Stimulated activated CD4-positive, alpha-beta T cell treated with anti-CD3 and anti-CD28 coated beads, Interleukin-12 subunit alpha, Interleukin-12 subunit beta, amount 100 ng/mL, for 48 hours (primary cell): Measurements from ENCODE around the gene CCL19.

Experiments used
- DNase-seq, 3 donors: peaks; one replicate each; pipeline ENCODE4 v3.0.0-alpha.2; 2020; ENCODE audit warnings: low read depth in 2 of 3, low spot score in 1 of 3

Gene CCL19

GRCh38 chr9:34664281-34665066 is 26.6 kb downstream of the CCL19 start:
- DNase-seq = peak; percentile 49 to 69 (median 61)

- DNase-seq = no peak
Measured at GRCh38 chr9:34663303-34663605, 27.8 kb downstream of the CCL19 start.

DNA sequence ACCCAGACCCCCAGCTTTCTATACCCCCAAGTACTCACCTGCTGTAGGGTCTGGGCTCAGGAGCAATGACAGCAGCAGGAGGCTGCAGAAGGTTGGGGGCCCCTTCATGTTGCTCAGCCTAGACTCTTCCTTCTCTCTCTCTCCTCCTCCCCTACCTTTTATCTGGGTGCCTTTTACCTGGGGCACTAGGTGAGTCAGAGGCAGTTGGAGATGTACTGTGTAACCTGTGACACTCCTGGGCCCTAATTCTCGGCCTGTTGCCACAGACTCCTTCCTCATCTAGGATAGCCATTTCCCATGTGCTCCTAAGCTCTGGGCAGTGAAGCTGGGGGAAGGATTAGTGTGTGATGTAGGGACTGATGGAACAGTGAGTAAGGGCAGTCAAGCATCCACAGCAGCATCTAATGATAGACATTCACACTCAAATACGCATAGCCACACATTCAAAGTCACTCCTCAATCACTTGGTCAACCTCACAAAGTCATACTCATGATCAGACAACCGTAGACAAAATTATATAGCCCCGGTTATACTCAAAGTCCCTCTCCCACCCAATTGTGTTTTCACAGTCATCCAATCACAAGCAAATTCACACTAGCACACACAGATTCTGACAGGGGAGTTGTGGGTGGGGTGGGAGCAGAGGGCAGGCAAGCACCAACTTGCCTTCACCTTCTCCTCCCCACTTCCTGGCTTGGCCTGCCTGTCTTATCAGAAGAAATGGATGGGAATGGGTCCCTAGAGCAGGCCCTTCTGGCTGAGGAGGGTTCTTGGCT is 28.4 kb downstream of the CCL19 start, which contains the start of gene CCL27:
CCL27 (minus strand) TSS at position 132 of the 777 bp plus-strand sequence; CDS start at position 108, 24 bp downstream.
- no peak for DNase-seq

GRCh38 chr9:34659592-34660253 is 31.4 kb downstream of the CCL19 start:
- DNase-seq = no peak

DNA sequence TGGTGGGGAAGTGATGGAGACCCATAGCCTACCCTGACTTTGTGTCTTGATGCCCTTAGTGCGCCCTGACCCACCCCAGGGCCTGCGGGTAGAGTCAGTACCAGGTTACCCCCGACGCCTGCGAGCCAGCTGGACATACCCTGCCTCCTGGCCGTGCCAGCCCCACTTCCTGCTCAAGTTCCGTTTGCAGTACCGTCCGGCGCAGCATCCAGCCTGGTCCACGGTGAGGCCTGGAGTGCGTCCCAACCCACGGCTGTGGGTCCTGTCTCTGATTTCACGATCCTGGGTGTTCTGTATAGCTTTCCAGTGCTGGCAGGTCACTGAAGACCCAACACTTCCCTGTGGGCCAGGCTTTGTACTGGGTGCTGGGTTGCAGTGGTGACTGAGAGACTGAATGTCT is 32.6 kb downstream of the CCL19 start:
- no peak for DNase-seq

DNA sequence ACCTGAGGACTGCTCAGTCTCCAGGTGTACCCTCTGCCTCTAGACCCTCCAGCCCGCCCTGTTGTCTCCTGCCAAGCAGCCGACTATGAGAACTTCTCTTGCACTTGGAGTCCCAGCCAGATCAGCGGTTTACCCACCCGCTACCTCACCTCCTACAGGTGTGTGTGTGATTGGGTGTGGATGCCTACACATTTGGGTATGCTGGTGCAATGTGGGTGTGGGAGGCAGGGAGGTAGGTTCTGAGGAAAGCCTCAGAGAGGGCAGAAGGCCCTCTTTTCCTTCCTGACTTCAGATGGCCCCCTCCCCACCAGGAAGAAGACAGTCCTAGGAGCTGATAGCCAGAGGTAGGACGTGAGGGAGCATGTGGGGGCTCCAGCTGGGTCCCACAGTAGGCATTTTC is 34.1 kb downstream of the CCL19 start:
- no peak for DNase-seq

- no peak for DNase-seq
Measured at GRCh38 chr9:34655394-34655793, 35.7 kb downstream of the CCL19 start.

- DNase-seq = no peak
Measured at GRCh38 chr9:34654323-34655051, 36.6 kb downstream of the CCL19 start.

- DNase-seq = no peak
Measured at GRCh38 chr9:34653151-34654072, 37.7 kb downstream of the CCL19 start.

DNA sequence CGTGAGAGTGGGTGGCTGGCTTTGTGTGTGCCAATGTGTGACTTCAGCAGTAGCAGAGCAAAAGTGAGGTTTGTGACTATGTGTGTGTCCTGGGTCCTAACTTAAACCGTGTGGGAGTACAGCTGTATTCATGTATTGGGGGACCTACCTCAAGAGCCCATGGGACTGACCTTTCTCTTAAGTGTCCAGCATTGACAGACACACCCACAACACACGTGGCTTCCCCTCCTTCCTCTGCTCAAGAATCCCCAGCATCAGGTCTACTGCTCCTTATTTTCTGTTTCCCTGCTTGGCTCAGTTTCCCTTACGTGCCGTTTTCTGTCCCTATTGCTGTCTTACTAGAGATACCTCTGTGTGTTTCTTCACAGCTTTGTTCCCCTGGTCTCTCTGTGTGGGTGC is 38.5 kb downstream of the CCL19 start:
- no peak for DNase-seq

DNA sequence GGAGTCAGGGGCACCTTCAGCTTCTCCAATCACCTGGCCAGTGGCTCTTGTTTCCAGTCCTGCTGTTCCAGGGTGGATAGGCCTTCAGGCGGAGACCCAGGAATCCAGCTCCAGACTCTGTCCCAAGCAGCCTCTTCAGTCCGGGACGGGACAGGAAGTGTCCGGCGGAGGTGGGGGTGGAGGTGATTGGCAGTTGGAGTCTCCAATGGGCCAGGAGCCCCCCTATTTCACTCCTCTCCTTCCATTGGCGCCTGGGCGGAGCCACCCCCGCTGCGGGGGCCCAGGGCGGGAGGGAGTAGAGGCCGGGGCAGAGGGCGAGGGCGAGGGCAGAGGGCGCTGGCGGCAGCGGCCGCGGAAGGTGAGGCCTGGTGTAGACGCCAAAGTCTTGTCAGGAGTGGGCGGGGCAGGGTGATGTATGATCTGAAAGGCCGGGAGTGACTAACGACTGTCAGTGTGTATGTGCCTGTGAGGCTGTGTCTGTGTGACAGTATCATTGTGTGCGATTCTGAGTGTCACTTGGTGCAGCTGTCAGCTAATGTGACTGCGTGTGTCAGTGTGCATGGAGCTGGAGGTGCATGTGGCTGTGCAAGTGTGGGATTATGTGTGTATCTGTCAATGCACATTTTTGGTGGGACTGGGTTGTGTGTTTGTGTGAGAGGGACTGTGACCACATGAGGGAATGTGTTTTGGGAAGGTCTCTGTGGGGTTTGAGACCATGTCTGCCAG is 39.0 kb downstream of the CCL19 start, which contains the start of gene IL11RA:
IL11RA (plus strand) TSS at position 310 of the 726 bp plus-strand sequence. CDS start 3,033 bp downstream, outside the sequence.
- DNase-seq = peak in 2 of 3 donors; percentile 47 to 53

GRCh38 chr9:34651321-34651720 is 39.8 kb downstream of the CCL19 start:
- no peak for DNase-seq

DNA sequence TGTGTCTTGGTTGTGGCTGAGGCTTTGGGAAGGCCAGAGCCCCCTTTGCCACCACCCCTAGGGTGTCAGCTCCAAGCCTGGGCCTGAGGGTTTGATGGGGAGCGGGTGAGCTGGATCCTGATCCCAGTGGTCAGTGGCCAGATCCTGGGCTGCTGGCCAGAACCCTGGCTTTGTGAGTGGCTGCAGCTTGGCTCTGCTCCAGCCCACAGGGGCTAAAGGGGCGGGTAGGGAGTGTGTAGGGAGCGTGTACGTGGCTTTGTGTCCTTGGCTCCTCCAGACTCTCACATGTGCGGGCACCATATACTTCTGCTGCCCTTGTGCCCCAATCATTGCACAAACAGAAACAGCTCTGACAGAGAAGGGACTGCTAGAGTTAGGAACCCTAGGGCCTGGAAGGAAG is 40.3 kb downstream of the CCL19 start:
- no peak for DNase-seq

- no peak for DNase-seq
Measured at GRCh38 chr9:34648673-34649072, 42.4 kb downstream of the CCL19 start.

DNA sequence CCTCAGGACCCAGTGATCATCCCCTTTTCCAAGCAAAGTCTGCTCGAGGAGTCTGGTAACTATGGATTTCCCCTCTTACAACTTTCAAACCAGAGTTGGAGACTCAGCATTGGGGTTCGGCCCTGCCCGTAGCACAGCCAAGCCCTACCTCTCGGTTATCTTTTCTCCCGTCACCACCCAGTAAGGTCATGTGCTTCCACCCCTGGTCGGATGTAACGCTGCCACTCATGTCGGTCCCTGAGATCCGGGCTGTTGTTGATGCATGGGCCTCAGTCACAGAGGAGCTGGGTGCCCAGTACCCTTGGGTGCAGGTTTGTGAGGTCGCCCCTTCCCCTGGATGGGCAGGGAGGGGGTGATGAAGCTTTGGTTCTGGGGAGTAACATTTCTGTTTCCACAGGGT is 43.4 kb downstream of the CCL19 start:
- no peak for DNase-seq

- no peak for DNase-seq
Measured at GRCh38 chr9:34647084-34647403, 44.0 kb downstream of the CCL19 start.

DNA sequence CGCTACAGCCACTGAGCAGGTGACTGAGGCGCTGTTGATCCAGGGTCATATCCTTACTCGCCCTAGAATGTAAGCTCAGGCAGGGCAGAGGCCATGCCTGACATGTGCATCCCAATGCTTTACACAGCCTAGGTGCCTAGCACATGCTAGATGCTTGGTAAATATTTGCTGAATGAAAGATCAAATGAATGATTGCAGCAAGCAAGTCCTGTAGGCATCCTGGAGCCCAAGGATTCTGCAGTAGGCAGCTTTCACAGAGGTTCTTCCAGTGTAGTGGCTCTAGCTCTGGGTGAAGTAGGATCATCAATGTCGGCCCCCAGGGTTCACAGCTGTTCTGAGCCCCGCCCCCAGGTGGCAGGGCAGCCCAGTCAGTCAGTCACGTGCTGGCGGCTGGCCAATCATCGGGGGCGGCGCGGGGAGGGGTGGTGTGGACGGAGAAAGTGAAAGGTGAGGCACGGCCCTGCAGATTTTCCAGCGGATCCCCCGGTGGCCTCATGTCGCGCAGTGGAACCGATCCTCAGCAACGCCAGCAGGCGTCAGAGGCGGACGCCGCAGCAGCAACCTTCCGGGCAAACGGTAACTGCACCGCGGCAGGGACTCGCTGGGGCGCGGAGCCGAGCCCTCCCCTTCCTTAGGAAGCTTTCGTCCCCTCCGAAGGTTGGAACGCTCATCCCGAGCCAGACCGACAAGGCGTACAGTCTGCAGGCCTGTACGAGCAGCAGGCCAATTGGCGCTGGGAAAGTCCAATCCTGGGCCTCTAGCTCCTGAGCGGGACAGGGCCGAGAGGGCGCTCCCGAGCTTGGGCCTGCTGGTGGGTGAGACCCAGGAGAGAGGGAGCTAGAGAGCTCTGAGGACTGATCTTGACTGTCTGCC is 44.6 kb downstream of the CCL19 start, which contains the start of gene GALT:
GALT (plus strand) TSS at position 465 of the 873 bp plus-strand sequence; CDS start at position 495, 30 bp downstream.
- peak; percentile 93 to 98 (median 97) for DNase-seq

- no peak for DNase-seq
Measured at GRCh38 chr9:34644766-34645314, 46.2 kb downstream of the CCL19 start.
